Vagina (tissue), 2 donors: Measurements from ENCODE around the gene LCE2B. TPM values are rescaled to one million over a fixed set of nuclear protein-coding genes. Genes with fewer than 3 reads are reported as not detected.

Experiments used
- DNase-seq, 2 donors: peaks; one replicate each; pipeline ENCODE4 v3.0.0-alpha.2; 2017; ENCODE audit errors: extremely low spot score in 2 of 2
- H3K27ac ChIP-seq: fragments of 200-600 bp; sonication (generic); one replicate; pipeline ENCODE4 v1.5.1; 2019
- H3K27me3 ChIP-seq: fragments of 200-600 bp; sonication (generic); one replicate; pipeline ENCODE4 v1.5.1; 2019
- H3K36me3 ChIP-seq, 2 donors: fragments of 200-600 bp; sonication (generic); one replicate each; pipeline ENCODE4 v1.5.1; 2017 to 2019
- H3K4me1 ChIP-seq: fragments of 200-600 bp; sonication (generic); one replicate; pipeline ENCODE4 v1.5.1; 2019
- H3K4me3 ChIP-seq, 2 donors: fragments of 200-600 bp; sonication (generic); 1 replicate in 1 of 2; 2 replicates in 1 of 2; pipeline ENCODE4 v1.5.1; 2016 to 2019
- H3K9me3 ChIP-seq: fragments of 200-600 bp; sonication (generic); one replicate; pipeline ENCODE4 v1.5.1; 2019
- POLR2A ChIP-seq, 2 donors: fragments of 450-650 bp; IDR thresholded peaks; one replicate each; pipeline ENCODE4 v1.6.1; 2017; ENCODE audit warnings: antibody characterized with exemption in 2 of 2, mild to moderate bottlenecking in 2 of 2, moderate library complexity in 2 of 2
- POLR2AphosphoS5 ChIP-seq, 2 donors: sonication (generic); formaldehyde crosslinking; IDR thresholded peaks; one replicate each; pipeline ENCODE4 v1.9.0; 2017; ENCODE audit warnings: antibody characterized with exemption in 2 of 2, mild to moderate bottlenecking in 2 of 2, low read depth in 1 of 2; ENCODE audit not compliant: insufficient read depth in 1 of 2
- intact Hi-C: fragments of 100-400 bp; cut with DNase I; formaldehyde crosslinking; loops from one replicate; pipeline ENCODE4 v1.15.1; 2023
- total RNA-seq: library from RNA; depleted of rRNA; stranded (reverse); fragments of >200 nt; gene quantifications from one replicate; pipeline ENCODE4 v1.2.3, GENCODE V29; 2016
- TF ChIP-seq, protein P1 (sequence below), 3 experiments: fragments of 450-650 bp in 2 of 3; fragments of 200-600 bp in 1 of 3; sonication (generic) in 1 of 3; IDR thresholded peaks; one replicate each; pipeline ENCODE4 v1.5.1; 2017 to 2019; ENCODE audit warnings: antibody characterized with exemption in 3 of 3, mild to moderate bottlenecking in 2 of 3, moderate library complexity in 2 of 3

Gene LCE2B
- total RNA-seq, 1 donor from 2014 or later = not detected

DNA sequence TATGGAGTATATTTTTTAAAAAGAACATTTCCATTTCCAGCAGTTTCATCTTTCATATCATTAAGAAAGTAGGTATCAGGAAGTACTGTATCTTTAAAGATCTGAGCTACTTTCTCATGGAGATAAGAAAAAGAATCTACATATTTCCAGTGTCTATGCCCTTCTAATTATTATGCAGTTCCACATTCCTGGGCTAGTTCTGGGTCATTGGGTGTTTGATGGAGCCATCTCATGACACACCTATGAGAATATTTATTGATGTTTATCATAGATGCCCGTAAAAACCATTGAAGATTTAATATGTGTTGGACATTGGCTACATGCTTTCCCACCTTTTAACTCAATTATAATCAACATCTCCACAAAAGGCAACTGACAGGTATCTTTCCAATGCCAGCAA, 43.1 kb downstream of the LCE2B start:
- no peak overlapping the region for H3K4me3 ChIP-seq
- DNase-seq = no peak
- H3K27me3 ChIP-seq = no peaks in the 10 kb centered on the region
- no peaks in the 10 kb centered on the region for H3K36me3 ChIP-seq
- no peaks in the 10 kb centered on the region for H3K9me3 ChIP-seq
- no peak overlapping the region for H3K27ac ChIP-seq
- TF ChIP-seq, protein P1, sequence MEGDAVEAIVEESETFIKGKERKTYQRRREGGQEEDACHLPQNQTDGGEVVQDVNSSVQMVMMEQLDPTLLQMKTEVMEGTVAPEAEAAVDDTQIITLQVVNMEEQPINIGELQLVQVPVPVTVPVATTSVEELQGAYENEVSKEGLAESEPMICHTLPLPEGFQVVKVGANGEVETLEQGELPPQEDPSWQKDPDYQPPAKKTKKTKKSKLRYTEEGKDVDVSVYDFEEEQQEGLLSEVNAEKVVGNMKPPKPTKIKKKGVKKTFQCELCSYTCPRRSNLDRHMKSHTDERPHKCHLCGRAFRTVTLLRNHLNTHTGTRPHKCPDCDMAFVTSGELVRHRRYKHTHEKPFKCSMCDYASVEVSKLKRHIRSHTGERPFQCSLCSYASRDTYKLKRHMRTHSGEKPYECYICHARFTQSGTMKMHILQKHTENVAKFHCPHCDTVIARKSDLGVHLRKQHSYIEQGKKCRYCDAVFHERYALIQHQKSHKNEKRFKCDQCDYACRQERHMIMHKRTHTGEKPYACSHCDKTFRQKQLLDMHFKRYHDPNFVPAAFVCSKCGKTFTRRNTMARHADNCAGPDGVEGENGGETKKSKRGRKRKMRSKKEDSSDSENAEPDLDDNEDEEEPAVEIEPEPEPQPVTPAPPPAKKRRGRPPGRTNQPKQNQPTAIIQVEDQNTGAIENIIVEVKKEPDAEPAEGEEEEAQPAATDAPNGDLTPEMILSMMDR (IDR thresholded peaks at IDR 0.05) = no peak
- TF ChIP-seq POLR2AphosphoS5 (IDR thresholded peaks at IDR 0.05; ENCODE audit: insufficient read depth in 1 of 2, low read depth in 1 of 2) (no peak), POLR2A (IDR thresholded peaks at IDR 0.05) (no peak)
- H3K4me1 ChIP-seq = no peaks in the 10 kb centered on the region
- intact Hi-C loops = no loop called here

DNA sequence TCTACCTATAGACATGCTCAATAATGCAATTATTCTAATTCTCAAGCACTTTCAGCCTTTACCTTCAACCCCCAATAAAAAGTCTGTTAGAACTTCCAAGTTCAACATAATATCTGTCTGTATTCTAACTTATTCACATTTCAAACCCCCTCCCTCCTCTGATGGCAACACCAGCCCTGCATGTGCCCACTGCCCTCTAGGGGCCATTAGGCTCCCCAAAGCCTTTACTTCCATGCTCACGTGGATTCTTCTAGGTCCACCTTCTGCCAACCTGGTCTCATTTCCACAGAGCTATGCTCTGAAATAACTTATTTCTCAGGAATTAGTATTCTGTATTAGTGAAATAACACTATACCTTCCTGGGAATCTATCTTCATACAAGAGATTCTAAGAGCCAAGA, 49.7 kb downstream of the LCE2B start:
- H3K4me1 ChIP-seq = no peaks in the 10 kb centered on the region
- no peak overlapping the region for H3K27ac ChIP-seq
- intact Hi-C loops = no loop called here
- no peaks in the 10 kb centered on the region for H3K27me3 ChIP-seq
- H3K4me3 ChIP-seq = no peak overlapping the region
- TF ChIP-seq POLR2AphosphoS5 (IDR thresholded peaks at IDR 0.05; ENCODE audit: insufficient read depth in 1 of 2, low read depth in 1 of 2) (no peak), POLR2A (IDR thresholded peaks at IDR 0.05) (no peak)
- no peaks in the 10 kb centered on the region for H3K9me3 ChIP-seq
- no peak for DNase-seq
- no peaks in the 10 kb centered on the region for H3K36me3 ChIP-seq

Other genes with a start within 250 kb of the LCE2B start
- not detected for gene LCE5A, start 175.3 kb upstream of the LCE2B start, total RNA-seq
- gene CRCT1, start 171.6 kb upstream of the LCE2B start, total RNA-seq = 182 TPM
- 2.2 TPM for gene LCE3E, start 119.3 kb upstream of the LCE2B start, total RNA-seq
- gene LCE3D, start 105.6 kb upstream of the LCE2B start, total RNA-seq = 57.5 TPM
- not detected for gene LCE3C, start 85.9 kb upstream of the LCE2B start, total RNA-seq
- not detected for gene LCE3B, start 72.3 kb upstream of the LCE2B start, total RNA-seq
- not detected for gene LCE3A, start 63.0 kb upstream of the LCE2B start, total RNA-seq
- gene LCE2D, start 22.7 kb upstream of the LCE2B start, total RNA-seq = not detected
- gene LCE2C, start 10.8 kb upstream of the LCE2B start, total RNA-seq = not detected
- not detected for gene LCE2A, start 12.2 kb downstream of the LCE2B start, total RNA-seq
- gene LCE4A, start 22.0 kb downstream of the LCE2B start, total RNA-seq = not detected
- gene KPRP, start 71.9 kb downstream of the LCE2B start, total RNA-seq = 1.2 TPM
- gene LCE1F, start 89.0 kb downstream of the LCE2B start, total RNA-seq = not detected
- gene LCE1E, start 100.1 kb downstream of the LCE2B start, total RNA-seq = not detected
- not detected for gene LCE1D, start 110.6 kb downstream of the LCE2B start, total RNA-seq
- not detected for gene LCE1C, start 120.5 kb downstream of the LCE2B start, total RNA-seq
- gene LCE1B, start 125.8 kb downstream of the LCE2B start, total RNA-seq = not detected
- not detected for gene LCE1A, start 141.3 kb downstream of the LCE2B start, total RNA-seq
- not detected for gene LCE6A, start 156.7 kb downstream of the LCE2B start, total RNA-seq
- gene LCE7A, start 173.9 kb downstream of the LCE2B start, total RNA-seq = not detected
- gene SMCP, start 192.2 kb downstream of the LCE2B start, total RNA-seq = not detected
- 169 TPM for gene IVL, start 222.4 kb downstream of the LCE2B start, total RNA-seq